ENCODE results near the gene GRIK3.

The GRIK3 gene

GRCh38 chr1:37040261-37040660 is 5.9 kb upstream of the GRIK3 start:
- CTCF ChIA-PET, result no interaction called here
- POLR2A ChIA-PET (ENCODE audit: low non-redundant PET), result no interaction called here
- no peak for TF ChIP-seq CTCF (conservative IDR thresholded peaks at IDR 0.05; ENCODE audit: low read depth)
- no peak overlapping the region for H3K27ac ChIP-seq
- no peak for DNase-seq (ENCODE audit: low spot score)

GRCh38 chr1:37038227-37039093 is 4.1 kb upstream of the GRIK3 start:
- TF ChIP-seq CTCF (conservative IDR thresholded peaks at IDR 0.05; ENCODE audit: low read depth), result no peak
- peak; percentile 27 for DNase-seq (ENCODE audit: low spot score)
- ChIA-PET POLR2A (ENCODE audit: low non-redundant PET) (no interaction called here), CTCF (interaction anchor here (0.5 to 2.7 kb wide), 3 partner anchors 396 to 462 kb away, joined by 3 to 10 read pairs (median 5); no protein-coding TSS in a partner anchor)
- H3K27ac ChIP-seq, result no peak overlapping the region

GRCh38 chr1:37037690-37038089 is 3.4 kb upstream of the GRIK3 start:
- DNase-seq (ENCODE audit: low spot score), result no peak
- POLR2A ChIA-PET (ENCODE audit: low non-redundant PET), result no interaction called here
- CTCF ChIA-PET, result interaction anchor here (0.6 to 2.7 kb wide), 3 partner anchors 27 to 462 kb away, joined by 3 to 10 read pairs (median 5); no protein-coding TSS in a partner anchor
- H3K27ac ChIP-seq, result no peak overlapping the region
- TF ChIP-seq CTCF (conservative IDR thresholded peaks at IDR 0.05; ENCODE audit: low read depth), result no peak

- CTCF ChIA-PET, result interaction anchor here (2.7 kb wide), 1 partner anchor 461 kb away, joined by 10 read pairs; no protein-coding TSS in a partner anchor
- H3K27ac ChIP-seq, result no peak overlapping the region
- TF ChIP-seq CTCF (conservative IDR thresholded peaks at IDR 0.05; ENCODE audit: low read depth), result no peak
- no peak for DNase-seq (ENCODE audit: low spot score)
- POLR2A ChIA-PET (ENCODE audit: low non-redundant PET), result no interaction called here
Observed at GRCh38 chr1:37036667-37037053, 2.3 kb upstream of the GRIK3 start.

GRCh38 chr1:37035796-37036666 is 1.7 kb upstream of the GRIK3 start:
- DNase-seq (ENCODE audit: low spot score), result no peak
- ChIA-PET POLR2A (ENCODE audit: low non-redundant PET) (no interaction called here), CTCF (interaction anchor here (1.4 to 2.7 kb wide), 2 partner anchors 460 to 520 kb away, joined by 4 to 10 read pairs; no protein-coding TSS in a partner anchor)
- no peak for TF ChIP-seq CTCF (conservative IDR thresholded peaks at IDR 0.05; ENCODE audit: low read depth)
- H3K27ac ChIP-seq, result no peak overlapping the region

GRCh38 chr1:37035014-37035691 is 838 bp upstream of the GRIK3 start:
- TF ChIP-seq CTCF (conservative IDR thresholded peaks at IDR 0.05; ENCODE audit: low read depth), result no peak
- ChIA-PET POLR2A (ENCODE audit: low non-redundant PET) (no interaction called here), CTCF (interaction anchor here (1.4 kb wide), 1 partner anchor 519 kb away, joined by 4 read pairs; no protein-coding TSS in a partner anchor)
- no peak for DNase-seq (ENCODE audit: low spot score)
- H3K27ac ChIP-seq, result no peak overlapping the region
